GM19023 (cell line): ENCODE measurements around the gene MAP3K12.

Experiments
- ATAC-seq: cut with Tn5 transposase; IDR thresholded peaks from one replicate; pipeline ENCODE4 v1.9.1; 2021; ENCODE audit warnings: mild to moderate bottlenecking, moderate library complexity; ENCODE audit not compliant: unreplicated experiment

Gene MAP3K12

GRCh38 chr12:53510181-53510812 is 11.0 kb upstream of the MAP3K12 start:
- ATAC-seq = no peak

- ATAC-seq = peak; percentile 79
These were observed 9.4 kb upstream of the MAP3K12 start for GRCh38 chr12:53508534-53509170.

GRCh38 chr12:53507603-53507885 is 8.3 kb upstream of the MAP3K12 start:
- no peak for ATAC-seq

GRCh38 chr12:53506881-53507602 is 7.8 kb upstream of the MAP3K12 start, which contains the start of gene NPFF:
Gene NPFF (minus strand): TSS chr12:53507484. CDS start chr12:53507474, 10 bp downstream.
- ATAC-seq = no peak

- ATAC-seq = no peak
These were observed 7.2 kb upstream of the MAP3K12 start for GRCh38 chr12:53506450-53506785.

GRCh38 chr12:53505555-53506449 is 6.5 kb upstream of the MAP3K12 start:
- ATAC-seq = no peak

- no peak for ATAC-seq
These were observed 5.8 kb upstream of the MAP3K12 start for GRCh38 chr12:53505086-53505485.

- no peak for ATAC-seq
These were observed 5.0 kb upstream of the MAP3K12 start for GRCh38 chr12:53504004-53504920.

- ATAC-seq = no peak
These were observed 3.9 kb upstream of the MAP3K12 start for GRCh38 chr12:53502983-53503728.

GRCh38 chr12:53502331-53502730 is 3.1 kb upstream of the MAP3K12 start:
- no peak for ATAC-seq

GRCh38 chr12:53501615-53502181 is 2.4 kb upstream of the MAP3K12 start:
- no peak for ATAC-seq

GRCh38 chr12:53500776-53501614 is 1.7 kb upstream of the MAP3K12 start, which contains the start of gene TARBP2:
Gene TARBP2 (plus strand): TSS chr12:53501283. CDS start chr12:53501409, 126 bp downstream.
- ATAC-seq = peak; percentile 78

- no peak for ATAC-seq
These were observed 1.0 kb upstream of the MAP3K12 start for GRCh38 chr12:53500142-53500775.

- no peak for ATAC-seq
These were observed 1.0 kb downstream of the MAP3K12 start for GRCh38 chr12:53498235-53498630.

GRCh38 chr12:53497461-53497860 is 1.8 kb downstream of the MAP3K12 start:
- no peak for ATAC-seq

GRCh38 chr12:53496752-53497032 is 2.6 kb downstream of the MAP3K12 start:
- ATAC-seq = no peak

- ATAC-seq = no peak
These were observed 3.1 kb downstream of the MAP3K12 start for GRCh38 chr12:53495903-53496751.
